ENCODE measurements around the gene RBM5. TPM values are rescaled to one million over a fixed set of nuclear protein-coding genes. Genes with fewer than 3 reads are reported as not detected.

Gene RBM5
- total RNA-seq, 1 donor from 2014 or later, result 372 TPM

- Histone ChIP-seq H4K20me1 (ENCODE audit: low read depth) (peaks cover 8% of the 10 kb centered on the region), H3K4me3 (no peak overlapping the region), H3K4me1 (peaks cover 36% of the 10 kb centered on the region), H3K9me3 (ENCODE audit: low read depth) (no peaks in the 10 kb centered on the region), H3K36me3 (no peaks in the 10 kb centered on the region), H3K79me2 (ENCODE audit: low read depth) (no peaks in the 10 kb centered on the region), H3K4me2 (peak overlapping the region; percentile 31), H3F3A (ENCODE audit: low read depth) (peaks cover 23% of the 10 kb centered on the region), H3K27ac (no peak overlapping the region), H2AFZ (replicated peaks) (no peak overlapping the region), H3K9ac (no peak overlapping the region), H3K27me3 (no peaks in the 10 kb centered on the region)
- TF ChIP-seq CTCF (IDR thresholded peaks at IDR 0.05) (no peak), EZH2 (IDR thresholded peaks at IDR 0.05) (no peak), EZH2phosphoT487 (IDR thresholded peaks at IDR 0.05) (no peak)
- Mint-ChIP-seq H3K27ac (no peak overlapping the region), H3K4me1 (peaks cover 30% of the 10 kb centered on the region), H3K4me3 (no peak overlapping the region), H3K9me3 (no peaks in the 10 kb centered on the region), H3K36me3 (no peaks in the 10 kb centered on the region), H3K27me3 (ENCODE audit: insufficient read depth, low read depth) (peaks cover 8% of the 10 kb centered on the region)
- DNase-seq (ENCODE audit: low spot score), result no peak
These were observed 36.1 kb downstream of the RBM5 start for GRCh38 chr3:50124800-50125178.

- H3K27me3 ChIP-seq, result no peaks in the 10 kb centered on the region
- Mint-ChIP-seq H3K27me3 (ENCODE audit: insufficient read depth, low read depth) (peaks cover 10% of the 10 kb centered on the region), H3K36me3 (no peaks in the 10 kb centered on the region), H3K4me1 (peaks cover 30% of the 10 kb centered on the region), H3K4me3 (no peak overlapping the region), H3K9me3 (no peaks in the 10 kb centered on the region), H3K27ac (peak overlapping the region; percentile 94)
- no peaks in the 10 kb centered on the region for H4K20me1 ChIP-seq (ENCODE audit: low read depth)
- H3K9ac ChIP-seq, result no peak overlapping the region
- H2AFZ ChIP-seq (replicated peaks), result no peak overlapping the region
- peaks cover 14% of the 10 kb centered on the region for H3F3A ChIP-seq (ENCODE audit: low read depth)
- H3K36me3 ChIP-seq, result no peaks in the 10 kb centered on the region
- no peak overlapping the region for H3K4me3 ChIP-seq
- TF ChIP-seq CTCF (IDR thresholded peaks at IDR 0.05), result no peak
- no peak for TF ChIP-seq EZH2 (IDR thresholded peaks at IDR 0.05)
- no peaks in the 10 kb centered on the region for H3K9me3 ChIP-seq (ENCODE audit: low read depth)
- H3K79me2 ChIP-seq (ENCODE audit: low read depth), result no peaks in the 10 kb centered on the region
- H3K4me1 ChIP-seq, result peaks cover 36% of the 10 kb centered on the region
- H3K4me2 ChIP-seq, result peak overlapping the region; percentile 24
- peak; percentile 51 for DNase-seq (ENCODE audit: low spot score)
- H3K27ac ChIP-seq, result no peak overlapping the region
These were observed 37.0 kb downstream of the RBM5 start for GRCh38 chr3:50125541-50126286.

- Mint-ChIP-seq H3K4me3 (no peak overlapping the region), H3K9me3 (no peaks in the 10 kb centered on the region), H3K27me3 (ENCODE audit: insufficient read depth, low read depth) (peaks cover 10% of the 10 kb centered on the region), H3K4me1 (peaks cover 32% of the 10 kb centered on the region), H3K27ac (peak overlapping the region; percentile 94), H3K36me3 (no peaks in the 10 kb centered on the region)
- H3K9me3 ChIP-seq (ENCODE audit: low read depth), result no peaks in the 10 kb centered on the region
- no peaks in the 10 kb centered on the region for H3K27me3 ChIP-seq
- peak; percentile 48 for DNase-seq (ENCODE audit: low spot score)
- H3K4me3 ChIP-seq, result no peak overlapping the region
- H4K20me1 ChIP-seq (ENCODE audit: low read depth), result no peaks in the 10 kb centered on the region
- no peaks in the 10 kb centered on the region for H3K79me2 ChIP-seq (ENCODE audit: low read depth)
- H3K36me3 ChIP-seq, result no peaks in the 10 kb centered on the region
- peaks cover 7% of the 10 kb centered on the region for H3F3A ChIP-seq (ENCODE audit: low read depth)
- H3K9ac ChIP-seq, result no peak overlapping the region
- TF ChIP-seq CTCF (IDR thresholded peaks at IDR 0.05) (no peak), EZH2phosphoT487 (IDR thresholded peaks at IDR 0.05) (no peak), EZH2 (IDR thresholded peaks at IDR 0.05) (no peak)
- no peak overlapping the region for H3K27ac ChIP-seq
- peak overlapping the region; percentile 24 for H3K4me2 ChIP-seq
- no peak overlapping the region for H2AFZ ChIP-seq (replicated peaks)
- peaks cover 36% of the 10 kb centered on the region for H3K4me1 ChIP-seq
These were observed 37.8 kb downstream of the RBM5 start for GRCh38 chr3:50126287-50127211.

All from neural progenitor cell (in vitro differentiated cells).